CD4-positive, alpha-beta T cell (primary cell): ENCODE data around the gene UQCRQ. TPM values are rescaled to one million over a fixed set of nuclear protein-coding genes. Genes with fewer than 3 reads are reported as not detected.

Source experiments
- ATAC-seq: fragments of 200-7000 bp; cut with Tn5 transposase; one replicate; pipeline ENCODE4 v1.10.0; 2022; ENCODE audit warnings: mild to moderate bottlenecking; ENCODE audit not compliant: poor library complexity
- CTCF ChIA-PET: fragments of 350-600 bp; sonication (Branson Sonifier 250); formaldehyde crosslinking; loops from one replicate; lab custom pipeline; 2021; ENCODE audit warnings: antibody characterized with exemption, inconsistent platforms; lab: Charles Lee
- POLR2A ChIA-PET: fragments of 350-600 bp; sonication (Branson Sonifier 250); formaldehyde crosslinking; loops from one replicate; lab custom pipeline; 2021; ENCODE audit warnings: antibody characterized with exemption, inconsistent platforms; lab: Charles Lee
- DNase-seq, 14 experiments: peaks; one replicate each; pipeline ENCODE4 v3.0.0-alpha.2; 2013 to 2020; ENCODE audit warnings: mixed read lengths in 2 of 14
- H3K27ac ChIP-seq, 2 donors: one replicate each; pipeline versions ENCODE4 v1.5.1 to v1.7.0; 2013; ENCODE audit warnings: low read length in 2 of 2, low read depth in 1 of 2, mild to moderate bottlenecking in 1 of 2
- H3K27me3 ChIP-seq, 2 experiments: 1 replicate in 1 of 2; 2 replicates in 1 of 2; pipeline versions ENCODE4 v1.6.1 to v1.7.0; 2013; ENCODE audit warnings: low read length in 2 of 2, control low read depth in 1 of 2, mild to moderate bottlenecking in 1 of 2, moderate library complexity in 1 of 2; ENCODE audit not compliant: insufficient read depth in 2 of 2, control insufficient read depth in 1 of 2
- H3K36me3 ChIP-seq: one replicate; pipeline ENCODE4 v1.6.1; 2013; ENCODE audit warnings: low read length, control low read depth; ENCODE audit not compliant: insufficient read depth
- H3K4me1 ChIP-seq: one replicate; pipeline ENCODE4 v1.6.1; 2013; ENCODE audit warnings: low read length, control low read depth; ENCODE audit not compliant: insufficient read depth
- H3K4me3 ChIP-seq: one replicate; pipeline ENCODE4 v1.5.1; 2013; ENCODE audit warnings: mild to moderate bottlenecking, low read length, moderate library complexity
- H3K9me3 ChIP-seq, 2 experiments: 1 replicate in 1 of 2; 2 replicates in 1 of 2; pipeline versions ENCODE4 v1.6.1 to v1.7.0; 2013; ENCODE audit warnings: low read length in 2 of 2, mild to moderate bottlenecking in 2 of 2, control low read depth in 1 of 2, moderate library complexity in 1 of 2; ENCODE audit not compliant: control insufficient read depth in 1 of 2, insufficient read depth in 1 of 2
- H3K27ac Mint-ChIP-seq: one replicate; pipeline ENCODE4 v1.8.0; 2020; ENCODE audit warnings: mixed read lengths
- H3K27me3 Mint-ChIP-seq: one replicate; pipeline ENCODE4 v1.8.0; 2021; ENCODE audit warnings: mixed read lengths
- H3K36me3 Mint-ChIP-seq: one replicate; pipeline ENCODE4 v1.8.0; 2021; ENCODE audit warnings: low read depth, mixed read lengths
- H3K4me1 Mint-ChIP-seq: one replicate; pipeline ENCODE4 v1.8.0; 2021; ENCODE audit warnings: low read depth, mixed read lengths
- H3K4me3 Mint-ChIP-seq: one replicate; pipeline ENCODE4 v1.8.0; 2020; ENCODE audit warnings: mild to moderate bottlenecking, mixed read lengths
- H3K9me3 Mint-ChIP-seq: one replicate; pipeline ENCODE4 v1.8.0; 2020; ENCODE audit warnings: mixed read lengths
- CTCF ChIP-seq: fragments of 200-600 bp; IDR thresholded peaks from one replicate; pipeline ENCODE4 v1.8.0; 2022; ENCODE audit warnings: antibody characterized with exemption, mild to moderate bottlenecking
- intact Hi-C, 2 experiments: fragments of 100-400 bp; cut with DNase I in 1 of 2; cut with micrococcal nuclease in 1 of 2; formaldehyde crosslinking; loops; one replicate each; pipeline versions ENCODE4 v1.15.1 to v1.9.0; 2023 to 2025; cut with DNase I, micrococcal nuclease
- total RNA-seq, 174 experiments: library from RNA in 2 of 174; stranded (reverse) in 2 of 174; gene quantifications; one replicate each; pipeline ENCODE4 v1.2.3 and lab custom pipeline; 2021 to 2026

The UQCRQ gene
- total RNA-seq, 2 experiments from 2014 or later = 119 to 132 TPM

GRCh38 chr5:132840896-132841295, 25.5 kb upstream of the UQCRQ start:
- H3K9me3 Mint-ChIP-seq = no peaks in the 10 kb centered on the region
- H3K36me3 Mint-ChIP-seq = no peaks in the 10 kb centered on the region
- no peaks in the 10 kb centered on the region for H3K9me3 ChIP-seq
- no peak for ATAC-seq
- H3K27ac ChIP-seq = no peak overlapping the region
- CTCF ChIA-PET = no interaction called here
- H3K36me3 ChIP-seq = no peaks in the 10 kb centered on the region
- H3K4me3 Mint-ChIP-seq = no peak overlapping the region
- H3K27me3 Mint-ChIP-seq = no peaks in the 10 kb centered on the region
- H3K4me1 ChIP-seq = no peaks in the 10 kb centered on the region
- intact Hi-C loops = no loop called here
- H3K4me3 ChIP-seq = no peak overlapping the region
- POLR2A ChIA-PET = no interaction called here
- H3K4me1 Mint-ChIP-seq = no peaks in the 10 kb centered on the region
- no peak overlapping the region for H3K27ac Mint-ChIP-seq
- no peak for DNase-seq
- no peak for TF ChIP-seq CTCF
- no peaks in the 10 kb centered on the region for H3K27me3 ChIP-seq

DNA sequence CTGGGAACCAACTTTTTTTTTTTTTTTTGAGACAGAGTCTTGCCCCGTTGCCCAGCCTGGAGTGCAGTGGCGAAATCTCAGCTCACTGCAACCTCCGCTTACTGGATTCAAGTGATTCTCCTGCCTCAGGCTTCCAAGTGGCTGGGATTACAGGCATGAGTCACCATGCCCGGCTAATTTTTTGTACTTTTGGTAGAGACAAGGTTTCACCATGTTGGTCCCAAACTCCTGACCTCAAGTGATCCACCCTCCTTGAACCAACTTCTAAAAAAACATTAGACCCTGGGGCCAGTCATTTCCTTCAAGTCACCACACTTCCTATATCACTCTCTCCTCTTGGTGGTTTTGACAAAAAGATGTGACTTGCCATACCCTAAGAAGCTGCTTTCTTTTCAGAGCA, 25.1 kb upstream of the UQCRQ start:
- no peak overlapping the region for H3K4me3 Mint-ChIP-seq
- H3K27ac Mint-ChIP-seq = no peak overlapping the region
- Histone ChIP-seq H3K27ac (no peak overlapping the region), H3K36me3 (no peaks in the 10 kb centered on the region), H3K27me3 (no peaks in the 10 kb centered on the region), H3K4me1 (no peaks in the 10 kb centered on the region), H3K4me3 (no peak overlapping the region), H3K9me3 (no peaks in the 10 kb centered on the region)
- ATAC-seq (no peak), DNase-seq (peak in 1 of 14 experiments; percentile 35)
- ChIA-PET CTCF (no interaction called here), POLR2A (no interaction called here)
- no peaks in the 10 kb centered on the region for H3K27me3 Mint-ChIP-seq
- intact Hi-C loops = no loop called here
- H3K9me3 Mint-ChIP-seq = no peaks in the 10 kb centered on the region
- no peak for TF ChIP-seq CTCF
- no peaks in the 10 kb centered on the region for H3K36me3 Mint-ChIP-seq
- H3K4me1 Mint-ChIP-seq = no peaks in the 10 kb centered on the region

DNA sequence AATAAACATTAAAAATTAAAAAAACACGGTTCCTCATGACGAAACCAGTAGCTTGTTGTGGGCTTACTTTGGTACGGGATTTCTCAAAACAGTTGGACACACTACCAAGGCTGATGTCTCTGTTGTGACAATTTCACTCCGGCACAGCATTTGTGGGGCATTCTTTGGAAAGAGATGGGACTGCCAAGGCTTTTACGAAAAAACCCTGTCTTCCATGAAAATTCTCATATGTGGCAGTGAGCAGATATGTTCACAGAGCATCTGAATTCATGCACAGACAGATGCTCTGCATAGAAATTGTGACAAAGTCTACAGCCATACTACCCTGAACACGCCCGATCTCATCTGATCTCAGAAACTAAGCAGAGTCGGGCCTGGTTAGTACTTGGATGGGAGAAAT, 18.2 kb upstream of the UQCRQ start:
- Mint-ChIP-seq H3K27me3 (peaks cover 4% of the 10 kb centered on the region), H3K36me3 (no peaks in the 10 kb centered on the region), H3K9me3 (no peaks in the 10 kb centered on the region), H3K4me3 (no peak overlapping the region), H3K27ac (no peak overlapping the region), H3K4me1 (no peaks in the 10 kb centered on the region)
- no peak for ATAC-seq
- no peak overlapping the region for H3K4me3 ChIP-seq
- H3K9me3 ChIP-seq = no peaks in the 10 kb centered on the region
- intact Hi-C loops = no loop called here
- H3K27me3 ChIP-seq = no peaks in the 10 kb centered on the region
- CTCF ChIA-PET = interaction anchor here (1.2 kb wide), 1 partner anchor 18 kb away, joined by 3 read pairs; the partner anchor contains the start of gene SHROOM1
- no peak overlapping the region for H3K27ac ChIP-seq
- H3K36me3 ChIP-seq = no peaks in the 10 kb centered on the region
- TF ChIP-seq CTCF = no peak
- no peak for DNase-seq
- no peaks in the 10 kb centered on the region for H3K4me1 ChIP-seq
- POLR2A ChIA-PET = no interaction called here
